OCI-LY1 (cell line): ENCODE results near the gene SDK1.

Experiments used
- CTCF ChIP-seq: fragments of 200-600 bp; sonication (generic), shearing (Covaris generic); IDR thresholded peaks from 2 replicates; pipeline ENCODE4 v1.5.1; 2017; ENCODE audit warnings: mild to moderate bottlenecking, antibody characterized with exemption, low read length, moderate library complexity, mixed read lengths
- EZH2 ChIP-seq: fragments of 200-600 bp; sonication (generic), shearing (Covaris generic); IDR thresholded peaks from 2 replicates; pipeline ENCODE4 v1.8.0; 2017; ENCODE audit warnings: borderline replicate concordance, mixed run types, mild to moderate bottlenecking, antibody characterized with exemption, low read length, moderate library complexity, mixed read lengths

- no peak for TF ChIP-seq CTCF
- TF ChIP-seq EZH2, result no peak
These were observed 115.4 kb downstream of the SDK1 start for GRCh38 chr7:3416453-3416852.
